GM10248 (cell line): Measurements from ENCODE around the gene CACNA2D3.

ENCODE experiments used
- CTCF ChIA-PET: fragments of 300-600 bp; sonication (Branson Sonifier 250); formaldehyde crosslinking; extraction: SDS; loops from one replicate; lab custom pipeline; 2021; ENCODE audit warnings: antibody characterized with exemption; lab: Yijun Ruan, JAX
- POLR2A ChIA-PET: fragments of 350-650 bp; sonication (Branson Sonifier 250); formaldehyde crosslinking; extraction: SDS; loops from one replicate; lab custom pipeline; 2020; ENCODE audit warnings: antibody characterized with exemption; lab: Yijun Ruan, JAX
- DNase-seq: peaks from one replicate; pipeline ENCODE4 v3.0.0; 2012; ENCODE audit errors: extremely low spot score
- TF ChIP-seq, protein P1 (sequence below): IDR thresholded peaks from 2 replicates; pipeline ENCODE4 v1.5.1; 2012; ENCODE audit warnings: mild to moderate bottlenecking, low read depth; ENCODE audit errors: extremely low read depth, missing control alignments, control extremely low read depth

CACNA2D3 gene

DNA sequence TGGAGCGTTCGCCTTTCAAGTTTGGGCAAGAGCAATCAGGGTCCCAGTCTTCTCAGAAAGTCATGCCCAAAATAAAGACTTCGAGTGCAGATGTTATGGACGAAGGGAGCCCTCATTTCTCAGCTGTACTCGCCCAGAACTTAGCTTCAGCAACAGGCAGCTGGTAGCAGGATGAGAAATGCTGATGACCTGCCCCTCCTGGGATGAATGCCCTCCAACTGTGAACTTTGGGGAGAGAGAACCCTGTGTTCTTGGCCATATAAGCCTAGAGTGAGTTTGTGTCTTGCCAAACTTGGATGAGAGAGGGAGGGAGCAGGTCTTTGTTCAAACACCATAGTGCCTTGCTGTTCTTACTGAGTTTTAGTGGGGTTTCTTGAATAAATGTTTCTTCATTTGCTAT, 405.2 kb downstream of the CACNA2D3 start:
- POLR2A ChIA-PET, result no interaction called here
- CTCF ChIA-PET, result no interaction called here
- TF ChIP-seq, protein P1, sequence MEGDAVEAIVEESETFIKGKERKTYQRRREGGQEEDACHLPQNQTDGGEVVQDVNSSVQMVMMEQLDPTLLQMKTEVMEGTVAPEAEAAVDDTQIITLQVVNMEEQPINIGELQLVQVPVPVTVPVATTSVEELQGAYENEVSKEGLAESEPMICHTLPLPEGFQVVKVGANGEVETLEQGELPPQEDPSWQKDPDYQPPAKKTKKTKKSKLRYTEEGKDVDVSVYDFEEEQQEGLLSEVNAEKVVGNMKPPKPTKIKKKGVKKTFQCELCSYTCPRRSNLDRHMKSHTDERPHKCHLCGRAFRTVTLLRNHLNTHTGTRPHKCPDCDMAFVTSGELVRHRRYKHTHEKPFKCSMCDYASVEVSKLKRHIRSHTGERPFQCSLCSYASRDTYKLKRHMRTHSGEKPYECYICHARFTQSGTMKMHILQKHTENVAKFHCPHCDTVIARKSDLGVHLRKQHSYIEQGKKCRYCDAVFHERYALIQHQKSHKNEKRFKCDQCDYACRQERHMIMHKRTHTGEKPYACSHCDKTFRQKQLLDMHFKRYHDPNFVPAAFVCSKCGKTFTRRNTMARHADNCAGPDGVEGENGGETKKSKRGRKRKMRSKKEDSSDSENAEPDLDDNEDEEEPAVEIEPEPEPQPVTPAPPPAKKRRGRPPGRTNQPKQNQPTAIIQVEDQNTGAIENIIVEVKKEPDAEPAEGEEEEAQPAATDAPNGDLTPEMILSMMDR, result no peak
- no peak for DNase-seq

DNA sequence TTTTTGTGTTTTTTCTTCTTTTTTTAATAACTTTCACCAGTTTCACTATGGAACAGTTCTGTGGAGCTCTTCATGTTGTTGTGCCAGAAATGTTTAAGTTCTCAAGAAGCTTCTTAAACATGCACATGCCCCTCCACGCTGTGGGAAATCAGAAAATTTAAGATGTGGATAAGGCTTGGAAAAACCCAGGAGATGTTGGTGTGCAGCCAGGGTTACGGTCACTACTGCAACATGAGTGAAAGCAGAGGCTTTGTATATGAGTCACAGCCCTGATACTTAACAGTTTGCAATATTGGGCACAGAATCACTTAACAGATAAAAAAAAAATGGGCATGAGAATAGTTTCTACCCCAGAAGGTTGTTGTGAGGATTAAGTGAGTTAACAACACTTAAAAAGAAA, 405.6 kb downstream of the CACNA2D3 start:
- TF ChIP-seq, protein P1, result no peak
- ChIA-PET POLR2A (no interaction called here), CTCF (no interaction called here)
- DNase-seq, result no peak

DNA sequence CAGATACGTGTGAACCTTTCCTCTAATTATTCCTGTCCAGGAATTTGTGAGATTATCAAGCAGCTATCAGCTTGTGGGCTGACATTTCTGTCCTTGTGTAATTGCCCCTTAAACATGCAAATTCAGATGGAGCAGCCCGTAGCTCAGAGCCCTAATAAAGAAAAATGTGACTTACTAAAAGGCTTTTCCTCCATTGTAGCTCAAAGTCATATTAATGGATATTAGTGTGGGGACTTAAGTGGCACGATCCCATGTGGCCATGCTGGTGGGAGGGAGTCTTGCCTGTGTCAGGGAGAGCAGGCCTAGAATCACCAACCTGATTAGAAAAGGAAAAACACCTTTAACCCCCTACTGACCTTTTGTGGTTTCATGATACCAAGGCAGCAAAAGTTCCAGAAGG, 406.3 kb downstream of the CACNA2D3 start:
- POLR2A ChIA-PET, result no interaction called here
- DNase-seq, result no peak
- TF ChIP-seq, protein P1, result no peak
- CTCF ChIA-PET, result no interaction called here

DNA sequence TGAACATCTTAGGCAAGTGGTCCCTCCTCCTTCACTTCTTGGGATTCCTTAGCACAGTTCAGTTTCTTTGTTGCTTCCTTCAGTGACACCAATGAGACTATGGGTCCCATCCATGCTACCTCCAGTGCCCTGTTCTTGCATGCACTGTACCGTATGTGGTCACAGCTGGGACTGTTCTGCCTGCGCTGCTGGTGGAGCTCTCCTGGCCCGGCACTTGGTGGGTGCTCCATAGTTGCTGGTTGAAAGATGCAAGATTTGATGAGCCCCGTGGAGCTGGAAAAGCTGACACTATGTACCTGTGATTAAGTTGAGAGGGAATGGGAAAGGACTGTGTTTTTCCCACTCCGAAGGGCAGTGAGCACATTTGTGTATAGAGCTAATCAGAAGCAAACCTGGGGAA, 407.7 kb downstream of the CACNA2D3 start:
- DNase-seq, result no peak
- CTCF ChIA-PET, result interaction anchor here (0.7 kb wide), 1 partner anchor 320 kb away, joined by 3 read pairs; no protein-coding TSS in a partner anchor
- POLR2A ChIA-PET, result no interaction called here
- TF ChIP-seq, protein P1, result no peak

DNA sequence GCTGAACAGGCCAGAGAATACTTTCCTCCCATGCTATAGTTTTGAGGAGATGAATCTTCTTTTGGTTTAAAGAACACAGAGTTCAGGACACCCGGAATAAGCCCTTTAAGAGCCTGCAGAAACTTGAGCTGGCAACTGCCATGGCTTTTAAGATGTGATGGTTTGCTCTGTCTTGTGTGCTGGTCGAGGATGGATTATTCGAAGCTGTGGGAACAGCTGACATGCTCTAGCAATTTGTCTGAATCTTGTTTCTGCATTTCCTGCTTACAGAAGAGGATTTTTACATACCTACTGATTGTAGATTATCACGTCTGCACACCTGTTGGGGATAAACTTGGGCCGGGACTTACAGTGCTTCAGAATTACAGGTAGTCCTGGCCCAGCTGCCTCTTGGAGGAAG, 408.6 kb downstream of the CACNA2D3 start:
- no peak for DNase-seq
- POLR2A ChIA-PET, result no interaction called here
- TF ChIP-seq, protein P1, result no peak
- CTCF ChIA-PET, result interaction anchor here (0.7 kb wide), 1 partner anchor 321 kb away, joined by 3 read pairs; no protein-coding TSS in a partner anchor

DNA sequence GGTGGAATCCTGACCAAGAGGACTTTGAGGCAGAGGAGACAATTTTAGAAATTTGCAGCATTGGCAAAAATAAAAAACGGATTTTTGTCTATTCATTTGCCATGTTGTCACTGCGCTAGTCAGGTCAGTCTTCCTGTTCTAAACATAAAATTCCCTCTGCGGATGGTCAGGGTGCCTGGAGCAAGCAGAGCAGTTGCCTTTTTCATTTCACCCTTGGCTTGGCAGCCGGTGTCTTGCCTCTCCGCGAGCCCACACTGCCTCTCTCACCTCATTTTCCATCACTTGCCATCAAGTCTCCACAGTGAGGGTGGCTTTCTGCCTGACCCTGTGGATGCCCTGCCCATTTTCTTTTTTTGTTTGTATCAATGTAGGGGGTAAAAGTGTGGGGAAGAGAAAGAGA, 409.4 kb downstream of the CACNA2D3 start:
- TF ChIP-seq, protein P1, result no peak
- ChIA-PET CTCF (no interaction called here), POLR2A (no interaction called here)
- DNase-seq, result no peak

DNA sequence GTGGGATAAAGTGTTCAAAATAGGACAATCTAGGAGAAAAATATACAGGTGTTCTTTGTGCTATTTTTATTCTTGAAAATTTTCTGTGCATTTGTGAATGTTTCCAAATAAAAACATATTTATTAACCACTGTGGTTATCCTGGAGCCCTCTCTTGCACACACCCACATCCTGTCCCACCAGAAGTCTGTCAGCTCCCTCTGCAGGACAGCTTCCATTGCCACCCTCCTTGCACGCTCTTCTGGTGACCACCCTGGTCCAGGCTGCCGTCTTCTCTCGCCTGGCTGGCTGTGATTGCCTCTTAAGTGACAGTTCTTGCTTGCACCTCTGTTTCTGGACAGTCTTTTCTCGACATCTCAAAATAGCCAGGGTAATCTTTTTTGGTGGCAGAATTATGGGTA, 411.5 kb downstream of the CACNA2D3 start:
- ChIA-PET CTCF (interaction anchor here (0.7 kb wide), 1 partner anchor 15 kb away, joined by 3 read pairs; no protein-coding TSS in a partner anchor), POLR2A (no interaction called here)
- TF ChIP-seq, protein P1, result no peak

More for the DNA sequence above, 411.5 kb downstream of the CACNA2D3 start:
- DNase-seq, result no peak
